GF-D8 (cell line): ENCODE results near the gene FOXE1.

Experiments used
- DNase-seq: peaks from one replicate; lab custom pipeline; 2025; lab: John Stamatoyannopoulos, UW

The FOXE1 gene

DNA sequence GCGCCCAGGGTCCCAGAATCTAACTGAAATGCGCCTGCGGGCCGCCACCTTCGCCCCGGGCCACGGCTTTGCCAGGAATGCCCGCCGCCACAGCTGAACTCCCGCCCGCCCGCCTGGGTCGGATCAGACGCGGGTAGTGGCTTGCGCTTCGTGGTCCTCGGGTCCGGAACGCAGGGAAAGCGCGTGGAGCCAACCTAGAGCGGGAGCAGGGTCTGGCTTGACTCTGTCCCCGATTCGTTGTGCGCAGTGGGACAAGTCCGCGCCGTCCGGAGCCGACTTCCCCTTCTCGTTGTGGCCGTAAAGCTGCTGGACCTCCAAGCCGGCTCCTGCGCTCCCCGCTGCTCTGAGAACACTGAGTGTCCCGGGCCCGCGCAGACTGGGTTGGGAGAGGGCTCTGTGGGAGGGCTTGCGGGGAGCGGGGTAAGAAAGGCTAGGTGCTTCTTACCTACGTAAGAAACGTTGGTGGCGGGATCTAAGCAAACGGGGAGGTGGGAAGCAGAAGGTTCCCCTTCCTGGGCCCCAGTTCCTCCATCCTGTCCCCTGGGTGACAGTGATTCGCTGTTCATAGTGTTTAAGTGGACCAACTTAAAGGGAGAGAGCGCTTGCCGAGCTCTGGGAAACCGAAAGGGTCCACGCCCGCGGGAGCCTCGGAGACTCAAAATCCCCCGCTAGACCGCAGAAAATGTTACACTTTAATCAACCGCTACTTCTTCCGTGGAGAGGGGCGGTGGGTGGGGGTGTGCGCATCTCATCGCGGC, 4.4 kb upstream of the FOXE1 start:
- DNase-seq = no peak

DNA sequence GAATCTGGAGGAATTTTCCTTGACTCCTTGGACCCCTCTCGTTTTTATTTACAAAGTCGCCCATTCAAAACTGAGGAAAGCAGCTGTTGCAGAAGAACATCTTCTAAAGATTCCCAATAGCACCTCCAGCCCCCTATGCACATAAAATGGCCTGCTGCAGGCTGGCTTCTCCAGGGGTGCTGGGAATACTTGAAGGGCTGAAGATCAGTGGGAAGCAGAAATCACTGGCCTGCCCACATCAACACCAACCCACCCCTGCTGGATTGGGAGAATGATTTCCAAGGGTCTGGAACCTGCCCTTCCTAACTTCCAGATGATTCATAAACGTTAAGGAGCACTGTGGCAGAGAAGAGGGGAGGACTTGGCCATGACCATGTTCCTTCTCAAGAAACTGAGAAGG, 3.0 kb upstream of the FOXE1 start:
- DNase-seq = no peak

DNA sequence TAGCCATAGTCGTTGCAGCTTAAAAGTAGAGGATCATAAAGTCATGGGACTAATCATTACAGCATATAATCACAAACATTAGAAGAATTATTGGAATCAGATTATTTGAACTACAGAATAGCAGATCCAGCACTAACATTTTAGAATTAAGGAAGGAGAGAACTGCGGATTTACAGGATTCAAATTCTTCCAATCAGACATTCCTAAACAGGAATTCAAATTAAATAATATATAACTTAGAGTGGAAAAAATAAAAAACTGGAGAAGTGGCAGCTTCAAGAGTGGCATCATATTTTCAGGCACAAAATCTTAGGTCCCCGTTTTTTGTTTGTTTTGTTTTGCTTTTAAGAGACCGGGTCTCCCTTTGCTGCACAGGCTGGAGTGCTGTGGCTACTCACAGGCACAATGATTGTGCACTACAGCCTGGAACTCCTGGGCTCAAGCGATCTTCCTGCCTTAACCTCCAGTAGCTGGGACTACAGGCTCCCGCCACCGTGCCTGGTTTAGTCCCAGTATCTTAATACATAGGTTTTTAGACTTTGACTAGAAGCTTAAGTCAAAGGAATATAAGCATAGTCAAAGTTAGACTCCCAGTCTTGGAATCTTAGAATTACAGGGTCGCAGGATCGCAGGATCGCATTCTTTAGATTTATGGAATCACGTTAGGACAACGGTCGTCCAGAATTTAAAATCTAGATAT, 2.1 kb upstream of the FOXE1 start:
- DNase-seq = no peak

DNA sequence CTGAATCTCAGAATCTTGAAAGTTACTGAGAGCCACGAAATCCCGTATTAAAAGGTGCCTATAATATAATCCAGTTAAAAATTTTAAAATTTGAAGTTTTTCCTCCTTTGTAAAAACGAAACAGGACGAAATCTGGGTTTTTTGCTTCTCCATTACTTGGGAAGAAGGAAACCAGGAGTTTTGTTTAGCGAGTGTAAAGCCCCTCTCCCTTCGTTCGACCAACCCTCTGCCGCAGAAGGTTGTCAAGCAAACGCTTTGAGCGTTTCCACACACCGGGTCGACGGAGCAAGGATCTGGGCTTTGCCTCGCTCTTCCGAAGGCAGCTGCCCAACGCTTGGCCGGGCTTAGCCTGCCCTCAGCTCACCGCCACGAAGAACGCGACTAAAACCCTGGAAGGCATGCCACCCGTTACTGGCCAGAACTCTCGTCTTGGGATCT, 1.6 kb upstream of the FOXE1 start:
- no peak for DNase-seq

DNA sequence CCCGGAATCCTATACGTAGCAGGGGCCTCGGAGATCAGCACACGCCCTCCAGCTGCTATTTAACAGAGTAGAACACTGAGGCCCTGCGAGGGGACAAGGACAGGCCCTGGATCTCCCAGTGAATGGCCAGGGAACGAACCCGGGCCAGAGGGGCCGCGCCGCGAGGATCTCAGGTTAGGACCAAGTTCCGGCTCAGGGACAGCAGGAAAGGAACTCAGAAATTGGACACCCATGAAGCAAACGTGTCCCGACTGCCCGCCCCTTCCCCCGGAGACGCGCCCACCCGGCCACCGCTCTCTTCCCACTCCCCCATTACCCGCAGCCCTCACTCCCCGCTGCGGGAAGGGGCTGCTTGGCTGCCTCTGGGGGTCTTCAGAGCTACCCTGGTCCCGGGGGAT, 1.0 kb upstream of the FOXE1 start:
- DNase-seq = no peak

DNA sequence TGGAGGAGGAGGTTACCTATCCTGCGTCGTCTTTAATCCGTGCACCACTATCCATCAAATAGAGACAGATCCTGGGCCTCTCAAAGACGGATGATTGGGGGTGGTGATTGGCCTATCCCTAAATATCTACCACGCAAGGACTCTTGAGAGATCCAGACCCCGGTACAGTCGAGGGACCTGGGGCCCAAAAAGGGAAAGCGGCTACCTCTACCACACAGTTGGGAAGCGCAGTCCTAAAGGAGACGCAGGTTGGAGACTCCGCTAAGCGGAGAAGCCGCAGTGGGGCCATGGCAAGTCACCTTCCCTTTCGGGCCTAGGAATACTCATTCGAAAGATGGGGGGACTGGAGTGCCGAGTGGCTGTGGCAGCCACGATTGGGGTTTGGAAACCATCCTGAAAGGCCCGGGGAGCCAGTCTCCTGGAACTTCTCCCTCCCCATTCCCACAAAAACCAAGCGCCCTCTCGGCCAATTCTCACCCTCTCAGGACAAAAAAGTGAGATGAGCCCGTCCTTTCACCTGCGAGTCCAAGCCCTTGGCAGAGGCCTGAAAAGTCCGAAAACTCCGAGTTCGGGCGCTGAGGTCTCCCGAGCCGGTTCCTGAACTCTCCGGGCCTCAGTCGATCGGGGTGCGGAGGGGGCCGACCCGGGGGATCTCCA, 499 bp upstream of the FOXE1 start:
- no peak for DNase-seq

DNA sequence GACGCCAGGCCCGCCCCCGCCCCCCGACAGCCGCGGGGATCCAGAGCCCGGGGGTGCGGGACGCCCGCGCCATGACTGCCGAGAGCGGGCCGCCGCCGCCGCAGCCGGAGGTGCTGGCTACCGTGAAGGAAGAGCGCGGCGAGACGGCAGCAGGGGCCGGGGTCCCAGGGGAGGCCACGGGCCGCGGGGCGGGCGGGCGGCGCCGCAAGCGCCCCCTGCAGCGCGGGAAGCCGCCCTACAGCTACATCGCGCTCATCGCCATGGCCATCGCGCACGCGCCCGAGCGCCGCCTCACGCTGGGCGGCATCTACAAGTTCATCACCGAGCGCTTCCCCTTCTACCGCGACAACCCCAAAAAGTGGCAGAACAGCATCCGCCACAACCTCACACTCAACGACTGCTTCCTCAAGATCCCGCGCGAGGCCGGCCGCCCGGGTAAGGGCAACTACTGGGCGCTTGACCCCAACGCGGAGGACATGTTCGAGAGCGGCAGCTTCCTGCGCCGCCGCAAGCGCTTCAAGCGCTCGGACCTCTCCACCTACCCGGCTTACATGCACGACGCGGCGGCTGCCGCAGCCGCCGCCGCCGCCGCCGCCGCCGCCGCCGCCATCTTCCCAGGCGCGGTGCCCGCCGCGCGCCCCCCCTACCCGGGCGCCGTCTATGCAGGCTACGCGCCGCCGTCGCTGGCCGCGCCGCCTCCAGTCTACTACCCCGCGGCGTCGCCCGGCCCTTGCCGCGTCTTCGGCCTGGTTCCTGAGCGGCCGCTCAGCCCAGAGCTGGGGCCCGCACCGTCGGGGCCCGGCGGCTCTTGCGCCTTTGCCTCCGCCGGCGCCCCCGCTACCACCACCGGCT, 1.0 kb downstream of the FOXE1 start:
- no peak for DNase-seq

DNA sequence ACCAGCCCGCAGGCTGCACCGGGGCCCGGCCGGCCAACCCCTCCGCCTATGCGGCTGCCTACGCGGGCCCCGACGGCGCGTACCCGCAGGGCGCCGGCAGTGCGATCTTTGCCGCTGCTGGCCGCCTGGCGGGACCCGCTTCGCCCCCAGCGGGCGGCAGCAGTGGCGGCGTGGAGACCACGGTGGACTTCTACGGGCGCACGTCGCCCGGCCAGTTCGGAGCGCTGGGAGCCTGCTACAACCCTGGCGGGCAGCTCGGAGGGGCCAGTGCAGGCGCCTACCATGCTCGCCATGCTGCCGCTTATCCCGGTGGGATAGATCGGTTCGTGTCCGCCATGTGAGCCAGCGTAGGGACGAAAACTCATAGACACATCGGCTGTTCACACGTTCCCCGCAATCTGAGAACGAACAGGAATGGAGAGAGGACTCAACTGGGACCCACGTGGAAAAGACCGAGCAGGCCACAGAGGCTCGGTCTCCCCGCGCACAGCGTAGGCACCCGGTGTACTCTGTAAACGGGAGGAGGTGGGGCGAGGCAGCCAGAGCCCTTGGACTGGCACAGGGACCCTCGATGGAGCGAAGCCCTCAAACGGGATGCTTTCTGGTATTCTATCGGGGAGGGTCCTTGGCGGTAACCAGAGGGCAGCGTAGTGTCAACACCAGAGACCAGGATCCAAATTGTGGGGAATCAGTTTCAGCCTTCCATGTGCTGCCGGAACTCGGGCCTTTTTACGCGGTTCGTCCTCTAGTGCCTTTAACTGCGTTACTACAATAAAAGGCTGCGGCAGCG, 1.9 kb downstream of the FOXE1 start:
- no peak for DNase-seq

DNA sequence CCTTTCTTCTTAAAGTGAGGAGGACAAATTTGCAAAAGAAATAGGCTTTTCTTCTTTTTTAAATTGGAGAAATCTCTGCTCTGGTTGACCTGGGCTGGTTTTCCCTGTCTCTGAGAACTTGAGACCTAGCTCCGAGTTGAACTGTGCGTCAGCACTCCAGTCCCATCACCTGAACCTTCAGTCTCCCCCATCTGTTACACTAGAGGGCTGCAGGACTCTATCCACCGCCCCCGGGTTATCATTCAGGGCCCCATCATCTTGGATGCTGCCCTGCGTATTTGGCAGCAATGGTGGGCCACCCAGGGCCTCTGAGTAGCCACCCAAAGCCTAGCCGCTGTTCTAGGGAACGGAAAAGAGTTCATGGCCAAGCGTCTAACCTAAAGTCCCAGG, 2.5 kb downstream of the FOXE1 start:
- DNase-seq = no peak

DNA sequence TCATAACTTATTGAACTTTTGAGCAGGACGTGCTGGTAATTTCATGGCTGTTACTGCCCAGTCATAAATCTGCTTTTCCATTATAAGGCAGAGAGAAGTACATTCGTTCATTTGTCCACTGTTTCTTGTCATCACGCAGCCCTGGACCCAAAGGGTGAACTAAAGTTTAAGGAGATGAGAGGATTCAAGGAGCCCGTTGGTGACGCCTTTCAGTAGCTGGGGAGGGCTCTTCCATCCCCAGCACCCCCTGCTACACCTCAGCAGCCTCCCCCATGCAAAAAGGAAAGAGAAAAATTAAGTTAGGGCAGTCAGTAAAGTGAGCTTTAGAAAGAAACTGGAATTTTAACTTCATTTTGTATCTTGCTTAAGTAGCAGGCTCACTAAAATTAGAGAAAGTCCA, 2.9 kb downstream of the FOXE1 start:
- DNase-seq = no peak

DNA sequence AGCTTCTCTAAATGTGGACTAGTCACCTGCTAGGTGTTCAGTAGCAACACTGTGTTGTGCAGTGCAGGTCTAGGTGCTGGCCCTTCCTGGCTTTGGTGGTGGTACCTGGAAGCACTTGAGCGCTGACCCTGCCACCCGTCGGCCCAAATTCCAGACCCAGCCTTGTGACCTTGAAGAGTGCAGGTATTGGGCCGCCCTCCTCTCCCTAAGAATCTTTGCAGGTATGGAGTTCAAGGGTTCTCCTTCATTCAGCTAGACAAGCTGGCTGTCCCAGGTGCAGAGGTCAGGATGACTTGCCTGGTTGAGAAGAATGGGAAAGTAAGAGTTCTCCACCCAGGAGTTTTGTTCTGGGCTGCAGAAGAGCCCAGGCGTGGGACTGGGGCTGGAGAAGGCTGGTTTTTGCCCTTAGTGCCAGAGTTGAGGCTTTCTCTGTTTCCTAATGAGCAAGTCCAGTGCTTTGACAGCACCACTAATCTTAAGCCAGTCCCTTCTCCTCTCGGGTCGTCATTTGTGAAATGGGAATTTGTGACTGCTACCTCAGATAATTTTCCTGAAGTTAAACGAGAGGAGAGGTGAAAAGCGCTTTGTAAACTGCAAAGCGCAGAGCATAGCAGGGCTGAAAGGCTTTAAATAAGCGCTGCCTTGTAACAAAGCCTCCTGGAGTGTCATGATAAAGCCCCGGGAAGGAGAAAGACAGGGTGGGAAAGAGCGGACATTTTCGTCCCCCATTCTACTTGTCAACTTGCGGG, 4.0 kb downstream of the FOXE1 start:
- no peak for DNase-seq

DNA sequence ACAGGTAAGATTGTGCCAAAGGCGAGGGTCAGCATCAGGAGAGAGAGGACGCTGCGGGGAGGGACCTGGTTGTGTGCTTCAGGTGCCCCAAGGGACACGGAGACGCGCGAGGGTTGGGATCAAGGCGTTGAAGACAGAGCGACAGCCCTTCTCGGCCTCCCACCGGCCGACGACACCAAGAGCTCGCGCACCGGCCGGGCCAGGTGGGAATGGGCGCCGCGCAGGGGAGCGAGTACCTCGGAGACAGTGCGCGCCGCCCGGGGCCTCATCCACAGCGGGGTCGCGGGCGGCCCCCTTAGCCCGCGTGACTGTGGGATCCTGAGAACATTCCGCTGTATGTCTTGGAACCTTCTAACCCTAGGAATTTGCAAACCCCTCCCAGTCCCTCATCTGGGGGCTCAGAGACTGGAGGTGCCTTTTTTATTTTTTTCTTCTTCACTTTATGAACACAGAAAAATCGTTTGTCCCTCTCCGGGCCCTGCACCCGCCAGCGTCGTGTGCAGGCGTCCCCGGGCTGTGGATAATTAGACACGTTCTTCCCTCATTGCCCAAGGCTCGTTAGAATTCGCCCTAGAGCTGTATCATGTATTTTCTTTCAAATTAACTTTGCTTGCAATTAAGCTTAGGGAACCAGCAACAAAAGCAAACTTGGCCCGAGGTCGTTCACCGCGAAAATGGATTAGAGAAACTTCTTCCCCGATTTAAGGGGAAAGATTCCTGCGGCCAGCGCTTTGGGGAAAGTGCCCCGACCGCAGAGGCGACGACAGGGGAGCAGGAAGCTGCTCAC, 4.8 kb downstream of the FOXE1 start:
- DNase-seq = no peak

DNA sequence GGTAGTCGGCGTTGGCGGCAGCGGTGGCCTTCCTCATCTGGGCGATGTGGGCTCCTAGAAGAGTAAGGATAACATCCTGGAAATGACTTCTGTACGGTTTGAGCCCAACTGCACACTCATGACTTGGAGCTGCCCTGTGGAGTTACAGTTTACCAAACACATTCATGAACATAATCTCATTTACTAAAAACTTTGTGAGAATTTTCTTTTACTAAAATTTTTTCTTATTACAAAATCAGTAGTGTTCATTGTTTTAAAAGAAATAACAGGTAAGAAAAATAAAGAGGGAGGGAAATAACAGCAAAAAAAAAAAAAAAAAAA, 5.3 kb downstream of the FOXE1 start:
- no peak for DNase-seq

DNA sequence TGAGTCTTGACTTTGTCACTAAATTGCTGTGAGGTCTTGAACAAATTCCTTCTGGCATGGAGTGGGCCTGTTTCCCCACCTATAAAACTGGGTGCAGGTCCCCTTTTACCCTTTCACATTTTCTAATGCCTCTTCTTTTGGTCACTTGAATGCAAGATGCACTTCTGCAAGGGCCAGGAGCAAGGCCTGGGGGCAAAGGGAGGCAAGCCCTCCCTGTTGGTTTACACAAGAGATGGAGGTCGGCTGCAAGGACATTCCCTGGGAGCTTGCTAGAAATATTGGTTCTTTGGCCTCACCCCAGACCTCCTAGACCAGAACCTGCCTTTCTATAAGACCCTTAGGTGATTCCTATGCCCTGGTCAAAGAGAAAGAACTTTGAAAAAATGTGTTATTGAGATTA, 5.8 kb downstream of the FOXE1 start:
- DNase-seq = no peak

DNA sequence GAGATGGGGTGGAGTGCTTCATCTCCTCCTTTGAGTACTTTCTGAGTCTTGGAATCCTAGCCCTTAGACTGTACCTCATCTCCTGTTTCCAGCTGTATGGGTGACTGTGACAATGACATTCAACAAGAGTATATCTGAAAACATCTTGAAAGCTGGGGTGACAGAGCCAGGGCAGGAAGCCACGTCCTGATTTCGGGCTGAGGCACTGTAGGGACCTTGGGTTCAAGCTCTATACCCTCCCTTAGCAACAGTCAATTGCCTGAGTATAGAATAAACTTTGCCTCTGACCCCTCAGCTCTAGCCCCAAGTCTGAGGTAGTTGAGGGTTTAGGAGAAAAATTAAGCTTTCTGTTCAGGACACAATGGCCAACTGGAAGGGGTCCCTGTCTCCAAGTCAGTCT, 6.3 kb downstream of the FOXE1 start:
- no peak for DNase-seq

DNA sequence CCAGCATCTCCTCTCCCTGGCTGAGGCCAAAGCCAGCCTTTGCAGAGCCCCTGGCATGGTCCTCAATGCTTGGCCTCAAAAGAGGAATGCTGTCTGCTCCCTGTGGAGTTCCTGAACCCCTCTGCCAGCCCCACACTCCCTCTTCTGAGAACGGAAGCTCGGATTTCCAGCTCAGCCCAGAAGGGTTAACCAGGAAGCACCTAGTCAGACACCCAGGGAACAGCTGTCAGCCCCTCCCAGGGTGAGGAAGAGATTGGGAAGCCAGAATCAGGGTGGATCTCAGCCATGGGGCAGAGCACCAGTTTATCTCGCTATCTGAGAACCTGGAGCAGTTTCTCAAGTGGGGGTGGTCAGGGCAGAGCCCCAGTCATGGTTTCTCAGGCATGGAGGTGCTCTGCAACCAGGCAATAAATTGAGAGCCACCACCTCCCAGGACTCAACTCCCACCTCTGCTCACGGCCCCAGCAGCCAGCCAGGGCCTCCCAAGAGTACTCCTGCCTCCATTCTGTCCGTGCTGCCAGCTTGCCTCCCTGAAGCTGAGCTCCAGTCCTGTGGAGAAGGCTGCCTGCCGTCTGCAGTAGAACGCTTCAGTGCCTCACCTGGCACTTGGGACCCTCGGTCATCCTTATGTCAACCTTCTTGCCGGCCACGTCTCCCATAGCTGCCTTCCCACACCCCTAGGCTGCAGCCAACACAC, 7.6 kb downstream of the FOXE1 start:
- no peak for DNase-seq

DNA sequence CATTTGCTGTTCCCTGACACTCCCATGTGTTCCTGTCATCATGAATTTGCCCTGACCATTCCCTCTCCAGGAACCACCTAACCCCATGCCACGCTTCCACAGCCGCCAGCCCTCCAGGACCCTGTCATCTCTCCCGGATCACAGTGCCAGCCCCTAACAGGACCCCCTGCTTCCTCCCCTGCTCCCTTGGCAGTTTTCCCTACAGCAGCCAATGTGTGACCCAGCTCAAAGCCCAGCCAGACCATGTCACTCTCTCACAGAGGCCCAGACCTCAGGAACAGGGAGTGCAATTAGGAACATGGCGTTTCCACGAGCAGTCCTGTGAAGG, 8.1 kb downstream of the FOXE1 start:
- DNase-seq = no peak

DNA sequence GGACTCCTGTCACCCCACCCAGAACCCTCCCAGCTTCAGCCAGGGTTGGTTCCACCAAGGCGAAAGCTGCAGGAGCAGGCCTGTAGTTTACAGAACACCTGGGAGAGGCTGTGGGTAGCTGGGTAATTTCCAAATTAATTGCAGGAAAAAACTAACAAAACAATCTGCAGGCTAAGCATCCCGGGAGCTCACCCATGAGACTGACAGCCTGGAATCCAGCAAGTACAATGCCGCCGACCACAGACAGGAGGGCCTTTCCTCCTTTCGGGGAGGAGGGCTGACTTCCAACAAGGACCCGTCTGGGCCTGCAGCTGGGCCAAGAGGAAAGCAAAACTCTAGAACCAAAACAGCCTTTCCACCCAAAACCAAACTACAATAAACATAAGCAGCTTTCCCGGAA, 10.3 kb downstream of the FOXE1 start:
- DNase-seq = no peak

DNA sequence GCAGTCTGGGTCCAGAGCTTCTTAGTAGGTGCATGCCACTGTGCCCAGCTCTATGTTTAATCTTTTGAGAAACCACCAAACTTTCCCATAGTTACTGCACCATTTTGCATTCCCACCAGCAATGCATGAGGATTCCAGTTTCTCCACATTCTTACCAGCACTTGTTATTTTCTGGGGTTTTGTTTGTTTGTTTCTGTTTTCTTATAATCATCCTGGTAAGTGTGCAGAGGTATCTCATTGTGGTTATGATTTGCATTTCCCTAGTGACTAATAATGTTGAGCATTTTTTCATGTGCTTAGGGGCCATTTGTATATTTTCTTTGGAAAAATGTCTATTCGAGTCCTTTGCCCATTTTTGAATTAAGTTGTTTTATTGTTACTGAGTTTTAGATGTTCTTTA, 11.4 kb downstream of the FOXE1 start:
- no peak for DNase-seq

DNA sequence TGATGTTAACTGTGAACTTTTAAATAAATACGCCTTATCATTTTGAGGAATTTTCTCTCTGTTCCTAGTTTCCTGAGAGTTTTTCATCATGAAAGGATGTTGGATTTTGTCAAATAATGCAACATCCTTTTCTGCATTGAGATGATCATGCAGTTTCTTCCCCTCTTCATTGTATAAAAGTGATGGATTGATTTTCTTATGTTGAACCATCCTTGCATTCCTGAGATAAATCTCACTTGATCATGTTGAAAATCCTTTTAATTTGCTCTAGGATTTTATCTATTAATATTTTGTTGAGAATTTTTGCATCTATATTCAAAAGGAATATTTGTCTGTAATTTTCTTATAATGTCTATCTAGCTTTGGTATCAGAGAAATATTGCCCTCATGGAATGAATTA, 13.3 kb downstream of the FOXE1 start:
- no peak for DNase-seq
